ENCODE data around the gene RIMKLA. TPM values are rescaled to one million over a fixed set of nuclear protein-coding genes. Genes with fewer than 3 reads are reported as not detected.

RIMKLA gene
- total and polyA plus RNA-seq, 2 of the 13 experiments (the other 11 are each of a cell fraction or from before 2014, with no cell fraction given), result 2.5 to 3.8 TPM

DNA sequence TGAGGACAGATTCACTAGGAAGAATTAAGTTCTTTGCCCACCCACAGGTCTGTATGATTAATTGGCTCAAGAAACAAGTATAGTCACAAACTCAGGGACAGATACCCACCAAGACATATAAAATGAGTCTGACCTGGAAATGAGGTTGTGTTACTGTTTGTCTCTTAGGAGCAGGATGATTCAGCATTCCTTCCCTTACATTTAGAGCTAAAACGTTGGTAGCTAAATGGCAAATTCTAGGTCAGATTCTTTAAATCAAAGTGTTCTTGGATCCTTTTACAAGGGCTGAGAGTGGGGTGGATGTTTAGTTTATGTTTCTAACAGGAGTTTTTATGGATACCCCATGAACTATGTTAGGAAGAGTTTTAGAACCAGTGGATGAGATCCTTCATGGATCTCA, 4.7 kb downstream of the RIMKLA start (continued):
- no peak for TF ChIP-seq KIAA2018 (CRISPR knock-in tag; IDR thresholded peaks at IDR 0.05; ENCODE audit: borderline replicate concordance)
- no peak for TF ChIP-seq ZNF451 (CRISPR knock-in tag; IDR thresholded peaks at IDR 0.05)
- no peak for TF ChIP-seq MTF2 (CRISPR knock-in tag; IDR thresholded peaks at IDR 0.05; ENCODE audit: borderline replicate concordance)
- peak; percentile 58; the same call in 1 of the 2 replicates for TF ChIP-seq NFE2 (CRISPR knock-in tag; IDR thresholded peaks at IDR 0.05)
- TF ChIP-seq, protein P1, sequence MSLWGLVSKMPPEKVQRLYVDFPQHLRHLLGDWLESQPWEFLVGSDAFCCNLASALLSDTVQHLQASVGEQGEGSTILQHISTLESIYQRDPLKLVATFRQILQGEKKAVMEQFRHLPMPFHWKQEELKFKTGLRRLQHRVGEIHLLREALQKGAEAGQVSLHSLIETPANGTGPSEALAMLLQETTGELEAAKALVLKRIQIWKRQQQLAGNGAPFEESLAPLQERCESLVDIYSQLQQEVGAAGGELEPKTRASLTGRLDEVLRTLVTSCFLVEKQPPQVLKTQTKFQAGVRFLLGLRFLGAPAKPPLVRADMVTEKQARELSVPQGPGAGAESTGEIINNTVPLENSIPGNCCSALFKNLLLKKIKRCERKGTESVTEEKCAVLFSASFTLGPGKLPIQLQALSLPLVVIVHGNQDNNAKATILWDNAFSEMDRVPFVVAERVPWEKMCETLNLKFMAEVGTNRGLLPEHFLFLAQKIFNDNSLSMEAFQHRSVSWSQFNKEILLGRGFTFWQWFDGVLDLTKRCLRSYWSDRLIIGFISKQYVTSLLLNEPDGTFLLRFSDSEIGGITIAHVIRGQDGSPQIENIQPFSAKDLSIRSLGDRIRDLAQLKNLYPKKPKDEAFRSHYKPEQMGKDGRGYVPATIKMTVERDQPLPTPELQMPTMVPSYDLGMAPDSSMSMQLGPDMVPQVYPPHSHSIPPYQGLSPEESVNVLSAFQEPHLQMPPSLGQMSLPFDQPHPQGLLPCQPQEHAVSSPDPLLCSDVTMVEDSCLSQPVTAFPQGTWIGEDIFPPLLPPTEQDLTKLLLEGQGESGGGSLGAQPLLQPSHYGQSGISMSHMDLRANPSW (CRISPR knock-in tag; IDR thresholded peaks at IDR 0.05; ENCODE audit: borderline replicate concordance), result no peak
- TF ChIP-seq ZSCAN29 (CRISPR knock-in tag; conservative IDR thresholded peaks at IDR 0.05), result no peak
- peak; percentile 58 for TF ChIP-seq NFE2L2 (IDR thresholded peaks at IDR 0.05; ENCODE audit: low read length)
- TF ChIP-seq KDM3A (CRISPR knock-in tag; IDR thresholded peaks at IDR 0.05; ENCODE audit: low read depth), result no peak

All from HepG2 (cell line).